DND-41 (cell line): ENCODE results near the gene ITSN1.

Experiments used
- EZH2 ChIP-seq: IDR thresholded peaks from 3 replicates; pipeline ENCODE4 v1.6.1; 2012; ENCODE audit warnings: borderline replicate concordance, low read depth, mild to moderate bottlenecking, moderate library complexity, low read length, inconsistent platforms; ENCODE audit not compliant: severe bottlenecking
- TF ChIP-seq, protein P1 (sequence below): IDR thresholded peaks from 2 replicates; pipeline ENCODE4 v1.5.1; 2012; ENCODE audit warnings: borderline replicate concordance, low read length, moderate library complexity, mild to moderate bottlenecking; ENCODE audit not compliant: poor library complexity, severe bottlenecking; ENCODE audit errors: extremely low read depth

DNA sequence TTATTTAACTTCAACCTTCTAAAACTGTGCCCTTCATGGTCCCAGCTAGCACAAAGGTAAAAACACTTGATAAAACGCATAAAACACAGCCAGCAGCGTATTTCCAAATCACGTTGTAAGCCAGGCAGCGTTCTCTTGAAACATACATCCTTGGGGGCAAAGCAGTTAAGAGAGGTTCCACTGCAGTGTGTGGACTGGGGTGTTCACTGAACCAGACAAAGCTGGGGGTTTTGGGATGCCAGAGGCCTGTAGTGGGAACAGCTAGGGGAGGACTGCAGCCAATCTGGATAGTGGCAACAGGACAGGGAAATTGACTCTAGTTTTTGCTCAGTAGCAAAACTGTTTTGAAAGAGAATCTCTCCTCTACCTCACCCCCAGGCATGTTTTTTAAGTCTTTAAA, 294.8 kb downstream of the ITSN1 start:
- TF ChIP-seq, protein P1, sequence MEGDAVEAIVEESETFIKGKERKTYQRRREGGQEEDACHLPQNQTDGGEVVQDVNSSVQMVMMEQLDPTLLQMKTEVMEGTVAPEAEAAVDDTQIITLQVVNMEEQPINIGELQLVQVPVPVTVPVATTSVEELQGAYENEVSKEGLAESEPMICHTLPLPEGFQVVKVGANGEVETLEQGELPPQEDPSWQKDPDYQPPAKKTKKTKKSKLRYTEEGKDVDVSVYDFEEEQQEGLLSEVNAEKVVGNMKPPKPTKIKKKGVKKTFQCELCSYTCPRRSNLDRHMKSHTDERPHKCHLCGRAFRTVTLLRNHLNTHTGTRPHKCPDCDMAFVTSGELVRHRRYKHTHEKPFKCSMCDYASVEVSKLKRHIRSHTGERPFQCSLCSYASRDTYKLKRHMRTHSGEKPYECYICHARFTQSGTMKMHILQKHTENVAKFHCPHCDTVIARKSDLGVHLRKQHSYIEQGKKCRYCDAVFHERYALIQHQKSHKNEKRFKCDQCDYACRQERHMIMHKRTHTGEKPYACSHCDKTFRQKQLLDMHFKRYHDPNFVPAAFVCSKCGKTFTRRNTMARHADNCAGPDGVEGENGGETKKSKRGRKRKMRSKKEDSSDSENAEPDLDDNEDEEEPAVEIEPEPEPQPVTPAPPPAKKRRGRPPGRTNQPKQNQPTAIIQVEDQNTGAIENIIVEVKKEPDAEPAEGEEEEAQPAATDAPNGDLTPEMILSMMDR, result no peak
- no peak for TF ChIP-seq EZH2
